Gastrocnemius medialis (tissue), 4 donors: ENCODE results near the gene MPPED1. TPM values are rescaled to one million over a fixed set of nuclear protein-coding genes. Genes with fewer than 3 reads are reported as not detected.

Experiments used
- ATAC-seq, 2 donors: fragments of 150-250 bp; one replicate each; pipeline ENCODE4 v1.9.1; 2016
- DNase-seq, 2 donors: peaks; one replicate each; pipeline ENCODE4 v3.0.0-alpha.2; 2019
- H3K27ac ChIP-seq, 4 donors: fragments of 200-600 bp; sonication (generic); 1 replicate in 1 of 4; 2 replicates in 3 of 4; pipeline ENCODE4 v1.5.1; 2016 to 2018; ENCODE audit warnings: mild to moderate bottlenecking in 2 of 4, moderate library complexity in 1 of 4
- H3K27me3 ChIP-seq, 3 donors: fragments of 200-600 bp; sonication (generic) in 2 of 3; 1 replicate in 1 of 3; 2 replicates in 2 of 3; pipeline versions ENCODE4 v1.5.1 to v1.6.0; 2016 to 2019; ENCODE audit warnings: mild to moderate bottlenecking in 1 of 3, moderate library complexity in 1 of 3
- H3K36me3 ChIP-seq, 2 donors: fragments of 200-600 bp; sonication (generic) in 1 of 2; one replicate each; pipeline ENCODE4 v1.5.1; 2017 to 2018
- H3K4me1 ChIP-seq, 2 donors: fragments of 200-600 bp; sonication (generic) in 1 of 2; one replicate each; pipeline ENCODE4 v1.5.1; 2016 to 2017; ENCODE audit warnings: mild to moderate bottlenecking in 2 of 2
- H3K4me3 ChIP-seq, 4 donors: fragments of 200-600 bp; sonication (generic) in 3 of 4; 1 replicate in 1 of 4; 2 replicates in 3 of 4; pipeline ENCODE4 v1.5.1; 2016 to 2019; ENCODE audit warnings: mild to moderate bottlenecking in 2 of 4
- H3K9me3 ChIP-seq, 3 donors: fragments of 200-600 bp; sonication (generic) in 2 of 3; 1 replicate in 1 of 3; 2 replicates in 2 of 3; pipeline ENCODE4 v1.5.1; 2016 to 2019
- CTCF ChIP-seq, 5 experiments: fragments of 450-650 bp in 3 of 5; fragments of 200-600 bp in 2 of 5; sonication (generic) in 2 of 5; IDR thresholded peaks in 4 of 5; conservative IDR thresholded peaks in 1 of 5; 1 replicate in 4 of 5; 2 replicates in 1 of 5; pipeline ENCODE4 v1.5.1; 2016 to 2019; ENCODE audit warnings: antibody characterized with exemption in 5 of 5, mild to moderate bottlenecking in 3 of 5, moderate library complexity in 3 of 5
- POLR2A ChIP-seq, 2 donors: fragments of 450-650 bp; IDR thresholded peaks; one replicate each; pipeline ENCODE4 v1.6.1; 2017; ENCODE audit warnings: antibody characterized with exemption in 2 of 2, mild to moderate bottlenecking in 2 of 2, moderate library complexity in 2 of 2
- in situ Hi-C, 4 donors: fragments of 200-750 bp; cut with MboI; loops; one replicate each; pipeline versions ENCODE4 v1.15.0 to v1.8.0; 2017; ENCODE audit warnings: low sequenced_read_pairs in 4 of 4
- intact Hi-C: fragments of 100-400 bp; cut with DNase I; formaldehyde crosslinking; loops from one replicate; pipeline ENCODE4 v1.15.1; 2023; ENCODE audit warnings: low total_unique reads
- total RNA-seq, 4 donors: library from RNA; depleted of rRNA; stranded (reverse); fragments of >200 nt; gene quantifications; one replicate each; pipeline versions ENCODE4 v1.1.0 to v1.2.3, GENCODE V29; 2016

The MPPED1 gene
- total RNA-seq, 4 donors from 2014 or later, result not detected

- TF ChIP-seq CTCF (IDR thresholded peaks at IDR 0.05 in 4 of 5, conservative IDR thresholded peaks at IDR 0.05 in 1 of 5) (no peak), POLR2A (IDR thresholded peaks at IDR 0.05) (no peak)
- ATAC-seq, result no peak
- H3K4me3 ChIP-seq, result no peak overlapping the region
- no peak for DNase-seq
- peaks cover 0 to 15% (median 5%) of the 10 kb centered on the region in 3 donors for H3K27me3 ChIP-seq
- no peaks in the 10 kb centered on the region for H3K36me3 ChIP-seq
- in situ Hi-C loops, result loop anchor here in 2 of 4 donors (25.0 kb wide), 2 partner anchors 437 to 1237 kb away; no protein-coding TSS in a partner anchor
- intact Hi-C loops, result no loop called here
- no peaks in the 10 kb centered on the region for H3K9me3 ChIP-seq
- H3K27ac ChIP-seq, result no peak overlapping the region
- no peaks in the 10 kb centered on the region for H3K4me1 ChIP-seq
Measured at GRCh38 chr22:43399980-43400358, 11.8 kb upstream of the MPPED1 start.

GRCh38 chr22:43400449-43400848 is 11.4 kb upstream of the MPPED1 start:
- DNase-seq, result no peak
- H3K9me3 ChIP-seq, result no peaks in the 10 kb centered on the region
- H3K27me3 ChIP-seq, result peaks cover 0 to 15% (median 5%) of the 10 kb centered on the region in 3 donors
- ATAC-seq, result no peak
- no peaks in the 10 kb centered on the region for H3K36me3 ChIP-seq
- H3K4me1 ChIP-seq, result no peaks in the 10 kb centered on the region
- H3K4me3 ChIP-seq, result no peak overlapping the region
- in situ Hi-C loops, result no loop called here
- intact Hi-C loops, result no loop called here
- TF ChIP-seq CTCF (IDR thresholded peaks at IDR 0.05 in 4 of 5, conservative IDR thresholded peaks at IDR 0.05 in 1 of 5) (no peak), POLR2A (IDR thresholded peaks at IDR 0.05) (no peak)
- no peak overlapping the region for H3K27ac ChIP-seq

- TF ChIP-seq POLR2A (IDR thresholded peaks at IDR 0.05) (no peak), CTCF (IDR thresholded peaks at IDR 0.05 in 4 of 5, conservative IDR thresholded peaks at IDR 0.05 in 1 of 5) (no peak)
- intact Hi-C loops, result no loop called here
- no peak for ATAC-seq
Measured at GRCh38 chr22:43401233-43401632, 10.6 kb upstream of the MPPED1 start.

GRCh38 chr22:43401661-43402060 is 10.2 kb upstream of the MPPED1 start:
- Histone ChIP-seq H3K27me3 (peaks cover 0 to 15% (median 5%) of the 10 kb centered on the region in 3 donors), H3K4me1 (no peaks in the 10 kb centered on the region), H3K4me3 (no peak overlapping the region), H3K9me3 (no peaks in the 10 kb centered on the region), H3K36me3 (no peaks in the 10 kb centered on the region), H3K27ac (no peak overlapping the region)
- in situ Hi-C loops (no loop called here), intact Hi-C loops (no loop called here)
- TF ChIP-seq CTCF (IDR thresholded peaks at IDR 0.05 in 4 of 5, conservative IDR thresholded peaks at IDR 0.05 in 1 of 5), result no peak
- no peak for TF ChIP-seq POLR2A (IDR thresholded peaks at IDR 0.05)
- DNase-seq (no peak), ATAC-seq (no peak)

More at GRCh38 chr22:43401233-43401632, 10.6 kb upstream of the MPPED1 start:
- DNase-seq, result no peak
- Histone ChIP-seq H3K36me3 (no peaks in the 10 kb centered on the region), H3K27ac (no peak overlapping the region), H3K27me3 (peaks cover 0 to 15% (median 5%) of the 10 kb centered on the region in 3 donors), H3K9me3 (no peaks in the 10 kb centered on the region), H3K4me1 (no peaks in the 10 kb centered on the region), H3K4me3 (no peak overlapping the region)
- in situ Hi-C loops, result no loop called here

GRCh38 chr22:43402128-43402527 is 9.7 kb upstream of the MPPED1 start:
- TF ChIP-seq CTCF (IDR thresholded peaks at IDR 0.05 in 4 of 5, conservative IDR thresholded peaks at IDR 0.05 in 1 of 5) (no peak), POLR2A (IDR thresholded peaks at IDR 0.05) (no peak)
- in situ Hi-C loops (no loop called here), intact Hi-C loops (no loop called here)
- H3K4me3 ChIP-seq, result no peak overlapping the region
- no peaks in the 10 kb centered on the region for H3K9me3 ChIP-seq
- DNase-seq, result no peak
- no peak overlapping the region for H3K27ac ChIP-seq
- ATAC-seq, result no peak
- H3K27me3 ChIP-seq, result peaks cover 0 to 15% (median 5%) of the 10 kb centered on the region in 3 donors
- H3K36me3 ChIP-seq, result no peaks in the 10 kb centered on the region
- H3K4me1 ChIP-seq, result no peaks in the 10 kb centered on the region
